Measurements from ENCODE around the gene ALKAL2. TPM values are rescaled to one million over a fixed set of nuclear protein-coding genes. Genes with fewer than 3 reads are reported as not detected.
A peak's percentile ranks its signal among the peaks of the same experiment; 100 is the strongest.

ALKAL2 gene
- total RNA-seq, 2 donors from 2014 or later = 1.1 to 1.4 TPM

GRCh38 chr2:275466-275865 lies 12.4 kb downstream of the ALKAL2 start:
- no peak for ATAC-seq
- Mint-ChIP-seq H3K36me3 (peaks cover 30% of the 10 kb centered on the region), H3K27ac (no peak overlapping the region)

GRCh38 chr2:274503-274902 lies 13.4 kb downstream of the ALKAL2 start:
- Mint-ChIP-seq H3K9me3 (no peaks in the 10 kb centered on the region), H3K27me3 (no peaks in the 10 kb centered on the region), H3K4me1 (ENCODE audit: low read depth in 2 of 2) (peaks cover 25 to 36% of the 10 kb centered on the region in 2 donors), H3K36me3 (peaks cover 30% of the 10 kb centered on the region), H3K4me3 (no peak overlapping the region), H3K27ac (no peak overlapping the region)
- ATAC-seq = no peak
- DNase-seq (ENCODE audit: low spot score) = no peak

More at GRCh38 chr2:275466-275865, 12.4 kb downstream of the ALKAL2 start:
- Mint-ChIP-seq H3K4me1 (ENCODE audit: low read depth in 2 of 2) (peaks cover 15 to 26% of the 10 kb centered on the region in 2 donors), H3K9me3 (no peaks in the 10 kb centered on the region), H3K27me3 (no peaks in the 10 kb centered on the region), H3K4me3 (no peak overlapping the region)
- DNase-seq (ENCODE audit: low spot score) = no peak

GRCh38 chr2:273333-273732 lies 14.6 kb downstream of the ALKAL2 start:
- no peaks in the 10 kb centered on the region for H3K9me3 Mint-ChIP-seq
- DNase-seq (ENCODE audit: low spot score) = no peak
- peak overlapping the region in 1 of 2 donors; percentile 61 for H3K27ac Mint-ChIP-seq
- no peak overlapping the region for H3K4me3 Mint-ChIP-seq
- no peak for ATAC-seq
- peaks cover 30% of the 10 kb centered on the region for H3K36me3 Mint-ChIP-seq
- H3K4me1 Mint-ChIP-seq (ENCODE audit: low read depth in 2 of 2) = peaks cover 33 to 38% of the 10 kb centered on the region in 2 donors
- H3K27me3 Mint-ChIP-seq = no peaks in the 10 kb centered on the region

GRCh38 chr2:271917-272316 lies 16.0 kb downstream of the ALKAL2 start:
- Mint-ChIP-seq H3K9me3 (no peaks in the 10 kb centered on the region), H3K4me1 (ENCODE audit: low read depth in 2 of 2) (peaks cover 40 to 42% of the 10 kb centered on the region in 2 donors), H3K4me3 (no peak overlapping the region), H3K36me3 (peaks cover 20% of the 10 kb centered on the region), H3K27ac (no peak overlapping the region), H3K27me3 (no peaks in the 10 kb centered on the region)
- ATAC-seq (no peak), DNase-seq (ENCODE audit: low spot score) (no peak)

- Mint-ChIP-seq H3K27me3 (no peaks in the 10 kb centered on the region), H3K27ac (peak overlapping the region in 1 of 2 donors; percentile 2), H3K36me3 (peaks cover 11% of the 10 kb centered on the region), H3K9me3 (no peaks in the 10 kb centered on the region), H3K4me1 (ENCODE audit: low read depth in 2 of 2) (peaks cover 45 to 46% of the 10 kb centered on the region in 2 donors), H3K4me3 (no peak overlapping the region)
- ATAC-seq (no peak), DNase-seq (ENCODE audit: low spot score) (no peak)
These were observed 17.0 kb downstream of the ALKAL2 start for GRCh38 chr2:270861-271260.

- Mint-ChIP-seq H3K4me3 (no peak overlapping the region), H3K27ac (no peak overlapping the region), H3K36me3 (peaks cover 11% of the 10 kb centered on the region), H3K27me3 (no peaks in the 10 kb centered on the region), H3K4me1 (ENCODE audit: low read depth in 2 of 2) (peaks cover 49 to 58% of the 10 kb centered on the region in 2 donors), H3K9me3 (no peaks in the 10 kb centered on the region)
- DNase-seq (ENCODE audit: low spot score) (no peak), ATAC-seq (no peak)
These were observed 18.4 kb downstream of the ALKAL2 start for GRCh38 chr2:269356-270030.

- DNase-seq (ENCODE audit: low spot score) = no peak
- no peak overlapping the region for H3K4me3 Mint-ChIP-seq
- H3K9me3 Mint-ChIP-seq = no peaks in the 10 kb centered on the region
- H3K27ac Mint-ChIP-seq = no peak overlapping the region
- ATAC-seq = no peak
- H3K4me1 Mint-ChIP-seq (ENCODE audit: low read depth in 2 of 2) = peaks cover 48 to 58% of the 10 kb centered on the region in 2 donors
- peaks cover 11% of the 10 kb centered on the region for H3K36me3 Mint-ChIP-seq
- no peaks in the 10 kb centered on the region for H3K27me3 Mint-ChIP-seq
These were observed 19.6 kb downstream of the ALKAL2 start for GRCh38 chr2:268323-268722.

- Mint-ChIP-seq H3K9me3 (no peaks in the 10 kb centered on the region), H3K36me3 (no peaks in the 10 kb centered on the region), H3K4me1 (ENCODE audit: low read depth in 2 of 2) (peaks cover 23 to 42% of the 10 kb centered on the region in 2 donors), H3K4me3 (peak within 1 kb of the TSS; percentile 91), H3K27me3 (no peaks in the 10 kb centered on the region), H3K27ac (peak within 1 kb of the TSS; percentile 78 to 85)
- peak; percentile 92 to 94 for ATAC-seq
- DNase-seq (ENCODE audit: low spot score) = peak; percentile 96
These were observed 23.1 kb downstream of the ALKAL2 start, which contains the start of gene ACP1 for GRCh38 chr2:264493-265468. Gene ACP1 (plus strand): TSS chr2:264947. CDS start chr2:264965, 18 bp downstream.

GRCh38 chr2:263774-264492 lies 24.0 kb downstream of the ALKAL2 start, which contains the start of gene SH3YL1:
Gene SH3YL1 (minus strand): TSS chr2:264032. CDS start chr2:263984, 48 bp downstream.
- peak within 1 kb of the TSS; percentile 78 to 85 for H3K27ac Mint-ChIP-seq
- no peaks in the 10 kb centered on the region for H3K9me3 Mint-ChIP-seq
- peaks cover 19 to 36% of the 10 kb centered on the region in 2 donors for H3K4me1 Mint-ChIP-seq (ENCODE audit: low read depth in 2 of 2)
- H3K4me3 Mint-ChIP-seq = peak within 1 kb of the TSS; percentile 91
- DNase-seq (ENCODE audit: low spot score) = peak; percentile 73
- H3K36me3 Mint-ChIP-seq = no peaks in the 10 kb centered on the region
- no peaks in the 10 kb centered on the region for H3K27me3 Mint-ChIP-seq
- peak; percentile 31 to 57 for ATAC-seq

- Mint-ChIP-seq H3K36me3 (peaks cover 4% of the 10 kb centered on the region), H3K27ac (no peak overlapping the region), H3K4me1 (ENCODE audit: low read depth in 2 of 2) (peaks cover 19 to 29% of the 10 kb centered on the region in 2 donors)
These were observed 24.7 kb downstream of the ALKAL2 start for GRCh38 chr2:263022-263738.

GRCh38 chr2:262117-262516 lies 25.8 kb downstream of the ALKAL2 start:
- DNase-seq (ENCODE audit: low spot score) (no peak), ATAC-seq (no peak)
- no peaks in the 10 kb centered on the region for H3K27me3 Mint-ChIP-seq
- no peak overlapping the region for H3K4me3 Mint-ChIP-seq
- peaks cover 11 to 21% of the 10 kb centered on the region in 2 donors for H3K4me1 Mint-ChIP-seq (ENCODE audit: low read depth in 2 of 2)
- peaks cover 5% of the 10 kb centered on the region for H3K36me3 Mint-ChIP-seq
- no peaks in the 10 kb centered on the region for H3K9me3 Mint-ChIP-seq
- no peak overlapping the region for H3K27ac Mint-ChIP-seq

More at GRCh38 chr2:263022-263738, 24.7 kb downstream of the ALKAL2 start:
- ATAC-seq (no peak), DNase-seq (ENCODE audit: low spot score) (no peak)
- no peaks in the 10 kb centered on the region for H3K9me3 Mint-ChIP-seq
- no peaks in the 10 kb centered on the region for H3K27me3 Mint-ChIP-seq
- H3K4me3 Mint-ChIP-seq = peak overlapping the region; percentile 78

- Mint-ChIP-seq H3K9me3 (no peaks in the 10 kb centered on the region), H3K4me1 (ENCODE audit: low read depth in 2 of 2) (peaks cover 4 to 11% of the 10 kb centered on the region in 2 donors), H3K27ac (no peak overlapping the region), H3K27me3 (no peaks in the 10 kb centered on the region), H3K4me3 (no peak overlapping the region), H3K36me3 (peaks cover 5% of the 10 kb centered on the region)
- no peak for DNase-seq (ENCODE audit: low spot score)
- ATAC-seq = no peak
These were observed 27.3 kb downstream of the ALKAL2 start for GRCh38 chr2:260507-261161.

Measured in natural killer cell treated with Interleukin-12 subunit alpha and Interleukin-12 subunit beta and Interleukin-15 and Interleukin-18, amount 100 ng/mL, for 72 hours (primary cell).